Measurements from ENCODE around the gene CORO2A.

GRCh38 chr9:98168153-98168780, 24.2 kb downstream of the CORO2A start:
- TF ChIP-seq CTCF (IDR thresholded peaks at IDR 0.05; ENCODE audit: borderline replicate concordance, extremely low read depth, low read length, poor library complexity, severe bottlenecking) (no peak), EZH2 (IDR thresholded peaks at IDR 0.05; ENCODE audit: borderline replicate concordance, low read depth, low read length, severe bottlenecking) (no peak)
